ENCODE data around the gene RPS6KA5. TPM values are rescaled to one million over a fixed set of nuclear protein-coding genes. Genes with fewer than 3 reads are reported as not detected.
"Not testable (repeated sequence)": the region's sequence is repeated elsewhere in the genome, so short reads cannot be mapped to it uniquely, and the experiment has no call there.

The RPS6KA5 gene
- total RNA-seq, 1 experiment from 2014 or later = 2.2 TPM

DNA sequence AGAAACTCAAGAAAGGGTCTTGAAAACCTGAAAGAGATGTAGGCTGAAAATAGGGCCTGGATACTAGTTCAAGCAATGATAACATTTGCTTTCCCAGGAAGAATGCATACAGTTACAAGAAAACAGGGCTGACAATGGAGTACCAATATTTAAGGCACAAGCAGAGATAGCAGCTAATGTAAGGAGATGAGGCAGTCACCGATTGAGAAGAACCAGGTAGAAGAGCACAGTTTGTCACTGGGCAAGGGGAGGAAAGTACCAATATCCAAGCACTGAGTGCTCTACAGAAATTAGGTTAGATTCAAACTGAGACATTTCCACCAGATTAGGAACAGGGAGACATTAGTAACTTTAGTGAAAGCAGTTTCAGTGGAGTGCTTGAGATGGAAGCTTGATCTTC lies 19.9 kb downstream of the RPS6KA5 start:
- POLR2A ChIA-PET = interaction anchor here (1.1 to 5.0 kb wide), 2 partner anchors 19 to 132 kb away, joined by 3 to 27 read pairs; partner anchors contain the start of gene RPS6KA5
- BruUV-seq (replicated peaks) = no TSS peak

DNA sequence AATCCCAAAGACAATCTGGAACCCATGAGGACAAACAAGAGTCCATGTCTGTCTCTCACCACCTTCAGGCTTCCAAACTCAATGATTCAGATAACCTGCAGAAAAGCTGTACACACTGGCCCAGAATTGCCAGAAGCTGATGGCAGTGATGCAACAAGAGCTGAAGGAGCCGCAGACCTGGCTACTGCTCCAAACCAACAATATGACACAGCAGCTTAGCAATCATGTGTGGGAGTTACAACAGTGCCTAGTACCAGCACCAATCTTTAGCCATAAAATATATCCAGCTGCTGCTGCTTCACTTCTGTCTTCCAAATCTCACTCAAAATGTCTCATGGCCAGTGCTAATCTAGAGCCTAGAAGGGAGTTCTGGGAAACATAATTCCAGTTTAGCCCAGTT lies 22.0 kb downstream of the RPS6KA5 start:
- intact Hi-C loops (cut with micrococcal nuclease) = no loop called here
- TF ChIP-seq, protein P1, sequence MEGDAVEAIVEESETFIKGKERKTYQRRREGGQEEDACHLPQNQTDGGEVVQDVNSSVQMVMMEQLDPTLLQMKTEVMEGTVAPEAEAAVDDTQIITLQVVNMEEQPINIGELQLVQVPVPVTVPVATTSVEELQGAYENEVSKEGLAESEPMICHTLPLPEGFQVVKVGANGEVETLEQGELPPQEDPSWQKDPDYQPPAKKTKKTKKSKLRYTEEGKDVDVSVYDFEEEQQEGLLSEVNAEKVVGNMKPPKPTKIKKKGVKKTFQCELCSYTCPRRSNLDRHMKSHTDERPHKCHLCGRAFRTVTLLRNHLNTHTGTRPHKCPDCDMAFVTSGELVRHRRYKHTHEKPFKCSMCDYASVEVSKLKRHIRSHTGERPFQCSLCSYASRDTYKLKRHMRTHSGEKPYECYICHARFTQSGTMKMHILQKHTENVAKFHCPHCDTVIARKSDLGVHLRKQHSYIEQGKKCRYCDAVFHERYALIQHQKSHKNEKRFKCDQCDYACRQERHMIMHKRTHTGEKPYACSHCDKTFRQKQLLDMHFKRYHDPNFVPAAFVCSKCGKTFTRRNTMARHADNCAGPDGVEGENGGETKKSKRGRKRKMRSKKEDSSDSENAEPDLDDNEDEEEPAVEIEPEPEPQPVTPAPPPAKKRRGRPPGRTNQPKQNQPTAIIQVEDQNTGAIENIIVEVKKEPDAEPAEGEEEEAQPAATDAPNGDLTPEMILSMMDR (IDR thresholded peaks at IDR 0.05; ENCODE audit: unreplicated experiment) = no peak
- POLR2A ChIA-PET = interaction anchor here (0.5 to 5.0 kb wide), 13 partner anchors 9 to 114 kb away, joined by 3 to 27 read pairs (median 3); partner anchors contain the start of genes DGLUCY and RPS6KA5
- no peak overlapping the region for H3K27ac Mint-ChIP-seq (ENCODE audit: low read depth, unreplicated experiment)
- no peaks in the 10 kb centered on the region for H3K36me3 Mint-ChIP-seq (ENCODE audit: insufficient read depth, unreplicated experiment)
- peaks cover 8% of the 10 kb centered on the region for H3K4me1 Mint-ChIP-seq (ENCODE audit: insufficient read depth, unreplicated experiment)
- H3K27me3 Mint-ChIP-seq (ENCODE audit: insufficient read depth, unreplicated experiment) = no peaks in the 10 kb centered on the region
- CTCF ChIA-PET = interaction anchor here (1.0 to 1.7 kb wide), 6 partner anchors 10 to 139 kb away, joined by 3 to 8 read pairs (median 5); no protein-coding TSS in a partner anchor
- H3K9me3 Mint-ChIP-seq (ENCODE audit: unreplicated experiment) = no peaks in the 10 kb centered on the region
- no TSS peak for BruUV-seq (replicated peaks)
- DNase-seq (ENCODE audit: unreplicated experiment) = peak; percentile 84
- no peak overlapping the region for H3K4me3 Mint-ChIP-seq (ENCODE audit: unreplicated experiment)

More for the DNA sequence above, 19.9 kb downstream of the RPS6KA5 start:
- no peaks in the 10 kb centered on the region for H3K36me3 Mint-ChIP-seq (ENCODE audit: insufficient read depth, unreplicated experiment)
- intact Hi-C loops (cut with micrococcal nuclease) = no loop called here
- CTCF ChIA-PET = interaction anchor here (0.7 kb wide), 2 partner anchors 48 to 342 kb away, joined by 3 to 4 read pairs; no protein-coding TSS in a partner anchor
- TF ChIP-seq, protein P1 (IDR thresholded peaks at IDR 0.05; ENCODE audit: unreplicated experiment) = no peak
- H3K4me1 Mint-ChIP-seq (ENCODE audit: insufficient read depth, unreplicated experiment) = peaks cover 8% of the 10 kb centered on the region
- no peak for DNase-seq (ENCODE audit: unreplicated experiment)
- H3K4me3 Mint-ChIP-seq (ENCODE audit: unreplicated experiment) = no peak overlapping the region
- H3K27me3 Mint-ChIP-seq (ENCODE audit: insufficient read depth, unreplicated experiment) = no peaks in the 10 kb centered on the region
- no peaks in the 10 kb centered on the region for H3K9me3 Mint-ChIP-seq (ENCODE audit: unreplicated experiment)
- no peak overlapping the region for H3K27ac Mint-ChIP-seq (ENCODE audit: low read depth, unreplicated experiment)

GRCh38 chr14:91036741-91037469 lies 23.5 kb downstream of the RPS6KA5 start:
- no peak for DNase-seq (ENCODE audit: unreplicated experiment)
- H3K9me3 Mint-ChIP-seq (ENCODE audit: unreplicated experiment) = no peaks in the 10 kb centered on the region
- peaks cover 8% of the 10 kb centered on the region for H3K4me1 Mint-ChIP-seq (ENCODE audit: insufficient read depth, unreplicated experiment)
- ChIA-PET CTCF (interaction anchor here (1.3 kb wide), 1 partner anchor 102 kb away, joined by 4 read pairs; no protein-coding TSS in a partner anchor), POLR2A (interaction anchor here (5.0 kb wide), 1 partner anchor 22 kb away, joined by 27 read pairs; the partner anchor contains the start of gene RPS6KA5)
- TF ChIP-seq, protein P1 (IDR thresholded peaks at IDR 0.05; ENCODE audit: unreplicated experiment) = no peak
- no peaks in the 10 kb centered on the region for H3K36me3 Mint-ChIP-seq (ENCODE audit: insufficient read depth, unreplicated experiment)
- no peaks in the 10 kb centered on the region for H3K27me3 Mint-ChIP-seq (ENCODE audit: insufficient read depth, unreplicated experiment)
- no peak overlapping the region for H3K4me3 Mint-ChIP-seq (ENCODE audit: unreplicated experiment)
- intact Hi-C loops (cut with micrococcal nuclease) = no loop called here
- BruUV-seq (replicated peaks) = no TSS peak
- no peak overlapping the region for H3K27ac Mint-ChIP-seq (ENCODE audit: low read depth, unreplicated experiment)

- H3K27ac Mint-ChIP-seq (ENCODE audit: low read depth, unreplicated experiment) = no peak overlapping the region
- peaks cover 8% of the 10 kb centered on the region for H3K4me1 Mint-ChIP-seq (ENCODE audit: insufficient read depth, unreplicated experiment)
- no peak for DNase-seq (ENCODE audit: unreplicated experiment)
- intact Hi-C loops (cut with micrococcal nuclease) = no loop called here
- no peaks in the 10 kb centered on the region for H3K27me3 Mint-ChIP-seq (ENCODE audit: insufficient read depth, unreplicated experiment)
- TF ChIP-seq, protein P1 (IDR thresholded peaks at IDR 0.05; ENCODE audit: unreplicated experiment) = no peak
- H3K9me3 Mint-ChIP-seq (ENCODE audit: unreplicated experiment) = no peaks in the 10 kb centered on the region
- ChIA-PET POLR2A (no interaction called here), CTCF (interaction anchor here (0.6 to 1.3 kb wide), 3 partner anchors 59 to 129 kb away, joined by 3 to 4 read pairs (median 3); no protein-coding TSS in a partner anchor)
- BruUV-seq (replicated peaks) = no TSS peak
- no peak overlapping the region for H3K4me3 Mint-ChIP-seq (ENCODE audit: unreplicated experiment)
- H3K36me3 Mint-ChIP-seq (ENCODE audit: insufficient read depth, unreplicated experiment) = no peaks in the 10 kb centered on the region
Observed at GRCh38 chr14:91035855-91036254, 24.6 kb downstream of the RPS6KA5 start.

DNA sequence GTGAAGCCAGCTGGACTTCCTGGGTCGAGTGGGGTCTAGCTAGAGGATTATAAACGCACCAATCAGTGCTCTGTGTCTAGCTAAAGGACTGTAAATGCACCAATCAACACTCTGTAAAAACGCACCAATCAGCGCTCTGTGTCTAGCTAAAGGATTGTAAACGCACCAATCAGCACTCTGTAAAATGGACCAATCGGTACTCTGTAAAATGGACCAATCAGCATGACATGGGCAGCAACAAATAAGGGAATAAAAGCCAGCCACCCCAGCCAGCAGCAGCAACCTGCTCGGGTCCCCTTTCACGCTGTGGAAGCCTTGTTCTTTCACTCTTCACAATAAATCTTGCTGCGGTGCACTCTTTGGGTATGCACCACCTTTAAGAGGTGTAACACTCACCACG lies 26.1 kb downstream of the RPS6KA5 start:
- H3K4me3 Mint-ChIP-seq (ENCODE audit: unreplicated experiment); H3K9me3 Mint-ChIP-seq (ENCODE audit: unreplicated experiment); BruUV-seq (replicated peaks); intact Hi-C loops (cut with micrococcal nuclease); H3K27ac Mint-ChIP-seq (ENCODE audit: low read depth, unreplicated experiment); DNase-seq (ENCODE audit: unreplicated experiment); POLR2A ChIA-PET; H3K27me3 Mint-ChIP-seq (ENCODE audit: insufficient read depth, unreplicated experiment); H3K36me3 Mint-ChIP-seq (ENCODE audit: insufficient read depth, unreplicated experiment); H3K4me1 Mint-ChIP-seq (ENCODE audit: insufficient read depth, unreplicated experiment): not testable (repeated sequence)
- CTCF ChIA-PET = interaction anchor here (0.6 kb wide), 2 partner anchors 48 to 212 kb away, joined by 3 to 7 read pairs; no protein-coding TSS in a partner anchor

All from MCF 10A (cell line).